Endothelial cell of umbilical vein (primary cell): ENCODE measurements around the gene ATP10B. TPM values are rescaled to one million over a fixed set of nuclear protein-coding genes. Genes with fewer than 3 reads are reported as not detected.

Experiments
- BruUV-seq: library from RNA; stranded (reverse); fragments of 400-500 nt; replicated peaks from 2 replicates; lab custom pipeline; 2021; lab: Mats Ljungman, UMichigan
- CTCF ChIA-PET: fragments of 300-600, 350-600 bp; sonication (Branson Sonifier 250); formaldehyde crosslinking; loops from one replicate; lab custom pipeline; 2021; ENCODE audit warnings: antibody characterized with exemption, inconsistent platforms; lab: Charles Lee
- POLR2A ChIA-PET: fragments of 300-600, 350-600 bp; sonication (Branson Sonifier 250); formaldehyde crosslinking; loops from one replicate; lab custom pipeline; 2021; ENCODE audit warnings: antibody characterized with exemption, inconsistent platforms; lab: Charles Lee
- DNase-seq: peaks from one replicate; pipeline ENCODE4 v3.0.0-alpha.2; 2011; ENCODE audit warnings: low read depth, low spot score
- FAIRE-seq: peaks from 2 replicates; lab custom pipeline; 2011; peaks lifted over from hg19 to GRCh38; lab: Jason Lieb, UNC
- H2AFZ ChIP-seq: 2 replicates; pipeline ENCODE4 v1.6.0; 2012; ENCODE audit warnings: low read depth, low read length, control low read depth, inconsistent platforms
- H3K27ac ChIP-seq: 2 replicates; pipeline ENCODE4 v1.5.1; 2011; ENCODE audit warnings: low read depth, mild to moderate bottlenecking, control low read depth, low read length, moderate library complexity; ENCODE audit not compliant: insufficient read depth
- H3K27me3 ChIP-seq, 2 experiments: 2 replicates each; pipeline versions ENCODE4 v1.6.0 to v1.6.1; 2011; ENCODE audit warnings: low read length in 2 of 2, mixed read lengths in 1 of 2; ENCODE audit not compliant: control insufficient read depth in 2 of 2, insufficient read depth in 2 of 2
- H3K36me3 ChIP-seq, 2 experiments: 2 replicates in 1 of 2; 3 replicates in 1 of 2; pipeline ENCODE4 v1.5.1; 2011; ENCODE audit warnings: low read length in 2 of 2, mild to moderate bottlenecking in 1 of 2, moderate library complexity in 1 of 2; ENCODE audit not compliant: control insufficient read depth in 2 of 2, insufficient read depth in 2 of 2; ENCODE audit errors: extremely low read depth in 1 of 2
- H3K4me1 ChIP-seq: 3 replicates; pipeline ENCODE4 v1.5.1; 2011; ENCODE audit warnings: mild to moderate bottlenecking, low read length; ENCODE audit not compliant: control insufficient read depth, insufficient read depth; ENCODE audit errors: extremely low read depth
- H3K4me2 ChIP-seq: 2 replicates; pipeline ENCODE4 v1.6.1; 2011; ENCODE audit warnings: low read length, control low read depth, mixed read lengths; ENCODE audit not compliant: insufficient read depth
- H3K4me3 ChIP-seq, 3 experiments: fragments of 200-600 bp in 1 of 3; sonication (generic), shearing (Covaris generic) in 1 of 3; replicated peaks in 1 of 3; 2 replicates each; pipeline ENCODE4 v1.5.1; 2011 to 2016; ENCODE audit warnings: control low read depth in 3 of 3, low read length in 3 of 3, mild to moderate bottlenecking in 2 of 3, inconsistent platforms in 1 of 3, low read depth in 1 of 3, moderate library complexity in 1 of 3; ENCODE audit not compliant: insufficient read depth in 1 of 3
- H3K79me2 ChIP-seq: 2 replicates; pipeline ENCODE4 v1.6.0; 2012; ENCODE audit warnings: low read length, inconsistent platforms; ENCODE audit not compliant: control insufficient read depth, insufficient read depth
- H3K9ac ChIP-seq: replicated peaks from 2 replicates; pipeline ENCODE3; 2011; ENCODE audit warnings: low read length, control low read depth; ENCODE audit not compliant: insufficient read depth; ENCODE audit errors: extremely low read depth
- H3K9me1 ChIP-seq: replicated peaks from 3 replicates; pipeline ENCODE4 v1.6.0; 2011; ENCODE audit warnings: mild to moderate bottlenecking, low read length; ENCODE audit not compliant: control insufficient read depth, insufficient read depth; ENCODE audit errors: extremely low read depth
- H3K9me3 ChIP-seq: replicated peaks from 2 replicates; pipeline ENCODE4 v1.5.1; 2012; ENCODE audit warnings: low read length, inconsistent platforms; ENCODE audit not compliant: control insufficient read depth, insufficient read depth
- H4K20me1 ChIP-seq: replicated peaks from 2 replicates; pipeline ENCODE3; 2011; ENCODE audit warnings: mild to moderate bottlenecking, low read length; ENCODE audit not compliant: control insufficient read depth, insufficient read depth; ENCODE audit errors: extremely low read depth
- EZH2 ChIP-seq: IDR thresholded peaks from 2 replicates; pipeline ENCODE4 v1.6.1; 2012; ENCODE audit warnings: borderline replicate concordance, low read depth, mild to moderate bottlenecking, moderate library complexity, low read length, inconsistent platforms; ENCODE audit not compliant: severe bottlenecking
- FOS ChIP-seq: IDR thresholded peaks from 2 replicates; pipeline ENCODE4 v1.6.1; 2011; ENCODE audit warnings: mild to moderate bottlenecking, low read length, moderate library complexity, borderline replicate concordance; ENCODE audit not compliant: insufficient read depth
- GATA2 ChIP-seq: IDR thresholded peaks from 2 replicates; pipeline ENCODE4 v1.7.0; 2011; ENCODE audit warnings: low read depth, mild to moderate bottlenecking, moderate library complexity, mixed read lengths, low read length; ENCODE audit not compliant: insufficient read length, insufficient read depth
- JUN ChIP-seq: IDR thresholded peaks from 2 replicates; pipeline ENCODE4 v1.6.1; 2011; ENCODE audit warnings: borderline replicate concordance, low read depth; ENCODE audit not compliant: insufficient read length, insufficient read depth
- MAX ChIP-seq: IDR thresholded peaks from 2 replicates; pipeline ENCODE4 v1.6.1; 2011; ENCODE audit not compliant: insufficient read depth, insufficient read length
- POLR2A ChIP-seq: IDR thresholded peaks from 2 replicates; pipeline ENCODE4 v1.6.1; 2012; ENCODE audit warnings: low read depth, mild to moderate bottlenecking, control low read depth, low read length
- POLR2AphosphoS5 ChIP-seq: IDR thresholded peaks from 2 replicates; pipeline ENCODE4 v1.6.1; 2012; ENCODE audit warnings: low read depth, mild to moderate bottlenecking, control low read depth, low read length, moderate library complexity; ENCODE audit not compliant: insufficient read depth
- dilution Hi-C: fragments of 300-500 bp; cut with MboI; formaldehyde crosslinking; loops from one replicate; pipeline ENCODE4 v1.15.0; 2019; ENCODE audit warnings: low sequenced_read_pairs; ENCODE audit not compliant: extremely low pct_ligation_motif_present
- intact Hi-C: fragments of 100-400 bp; cut with micrococcal nuclease; formaldehyde crosslinking; loops from one replicate; pipeline ENCODE4 v1.10.0; 2022
- polyA plus RNA-seq, 4 experiments: library from polyadenylated mRNA; depleted of rRNA in 3 of 4; stranded (reverse) in 3 of 4; unstranded in 1 of 4; fragments of >200 nt; gene quantifications; 2 replicates each; pipeline versions ENCODE4 v1.2.1 to v1.2.3, GENCODE V29; 2011 to 2012; ENCODE audit warnings: missing spikeins in 1 of 4
- total RNA-seq: library from RNA; stranded (reverse); gene quantifications from 2 replicates; pipeline ENCODE4 v1.2.3, GENCODE V29; 2021

The ATP10B gene
- total and polyA plus RNA-seq, 2 donors (not counting 3 experiments of a cell fraction or from before 2014, with no cell fraction given), result not detected

- no peaks in the 10 kb centered on the region for H3K4me1 ChIP-seq
- H3K4me2 ChIP-seq, result no peak overlapping the region
- no peaks in the 10 kb centered on the region for H3K79me2 ChIP-seq
- dilution Hi-C loops (no loop called here), intact Hi-C loops (no loop called here)
- H3K27ac ChIP-seq, result no peak overlapping the region
- DNase-seq (no peak), FAIRE-seq (no peak)
- no peak overlapping the region for H2AFZ ChIP-seq
- no peaks in the 10 kb centered on the region for H3K9me3 ChIP-seq
- POLR2A ChIA-PET, result no interaction called here
- H3K4me3 ChIP-seq, result no peak overlapping the region
- TF ChIP-seq JUN (no peak), FOS (no peak), POLR2A (no peak), MAX (no peak)
- H3K36me3 ChIP-seq, result no peaks in the 10 kb centered on the region
- H3K9ac ChIP-seq, result no peak overlapping the region
- CTCF ChIA-PET, result no interaction called here
- H3K27me3 ChIP-seq, result no peaks in the 10 kb centered on the region
- no peaks in the 10 kb centered on the region for H3K9me1 ChIP-seq
- H4K20me1 ChIP-seq, result no peaks in the 10 kb centered on the region
- BruUV-seq, result no TSS peak
These were observed 295.2 kb downstream of the ATP10B start for GRCh38 chr5:160556846-160557245.

GRCh38 chr5:160555971-160556631, 295.9 kb downstream of the ATP10B start:
- Histone ChIP-seq H3K9me3 (no peaks in the 10 kb centered on the region), H4K20me1 (no peaks in the 10 kb centered on the region), H3K4me2 (no peak overlapping the region), H3K9ac (no peak overlapping the region), H2AFZ (no peak overlapping the region), H3K79me2 (no peaks in the 10 kb centered on the region), H3K4me1 (no peaks in the 10 kb centered on the region), H3K27ac (no peak overlapping the region), H3K9me1 (no peaks in the 10 kb centered on the region), H3K27me3 (no peaks in the 10 kb centered on the region), H3K4me3 (no peak overlapping the region), H3K36me3 (no peaks in the 10 kb centered on the region)
- DNase-seq, result no peak
- no peak for FAIRE-seq
- no peak for TF ChIP-seq POLR2A
- no peak for TF ChIP-seq GATA2
- no peak for TF ChIP-seq EZH2
- no peak for TF ChIP-seq FOS
- TF ChIP-seq JUN, result no peak
- no peak for TF ChIP-seq POLR2AphosphoS5
- CTCF ChIA-PET, result no interaction called here
- POLR2A ChIA-PET, result no interaction called here
- intact Hi-C loops (no loop called here), dilution Hi-C loops (no loop called here)
- no TSS peak for BruUV-seq
